H1 (cell line): Measurements from ENCODE around the gene SPDYE3. TPM values are rescaled to one million over a fixed set of nuclear protein-coding genes. Genes with fewer than 3 reads are reported as not detected.

Source experiments
- ATF2 ChIP-seq: IDR thresholded peaks from 2 replicates; pipeline ENCODE4 v1.6.1; 2012; ENCODE audit warnings: low read length, inconsistent platforms
- GTF2F1 ChIP-seq: IDR thresholded peaks from 2 replicates; pipeline ENCODE4 v1.6.1; 2012; ENCODE audit warnings: low read depth, low read length, improper control_type of control experiment, borderline replicate concordance
- PHF8 ChIP-seq: fragments of 200-600 bp; sonication (generic); conservative IDR thresholded peaks from 2 replicates; pipeline ENCODE4 v1.7.1; 2012; ENCODE audit warnings: low read depth, mild to moderate bottlenecking, inconsistent platforms, low read length, moderate library complexity
- RBBP5 ChIP-seq: IDR thresholded peaks from 2 replicates; pipeline ENCODE4 v1.7.1; 2012; ENCODE audit warnings: low read depth, mild to moderate bottlenecking, inconsistent platforms, low read length, moderate library complexity, borderline replicate concordance
- TAF1 ChIP-seq: IDR thresholded peaks from 2 replicates; pipeline ENCODE4 v1.6.1; 2011; ENCODE audit warnings: mild to moderate bottlenecking, low read depth, low read length
- polyA plus RNA-seq, 7 experiments: library from polyadenylated mRNA; depleted of rRNA in 3 of 7; stranded (reverse) in 5 of 7; unstranded in 2 of 7; fragments of >200 nt in 5 of 7; fragments of 200-250 nt in 2 of 7; gene quantifications; 1 replicate in 5 of 7; 2 replicates in 1 of 7; 4 replicates in 1 of 7; pipeline versions ENCODE4 v1.2.1 to v1.2.3, GENCODE V29; 2011 to 2013; ENCODE audit warnings: missing spikeins in 2 of 7, mixed read lengths in 2 of 7
- total RNA-seq: library from RNA; stranded (reverse); fragmentation: NEBNext Ultra II Directional; extraction: Animal tissue kit (Norgen Biotek cat#: 25700); gene quantifications from 2 replicates; pipeline ENCODE4 v1.2.1, GENCODE V29; 2021

SPDYE3 gene
- total and polyA plus RNA-seq, 2 of the 8 experiments (the other 6 are each of a cell fraction or from before 2014, with no cell fraction given): not detected

GRCh38 chr7:100271716-100272537 lies 35.6 kb upstream of the SPDYE3 start (continued):
- TF ChIP-seq RBBP5 (peak; percentile 43; the same call in 1 of the 2 replicates), ATF2 (no peak), PHF8 (no peak), TAF1 (peak; percentile 31; the same call in 1 of the 2 replicates), GTF2F1 (no peak)
